HG03378 (cell line): ENCODE measurements around the gene GSDME.

Experiments used
- ATAC-seq: cut with Tn5 transposase; IDR thresholded peaks from one replicate; pipeline ENCODE4 v1.9.1; 2021; ENCODE audit warnings: mild to moderate bottlenecking, moderate library complexity; ENCODE audit not compliant: unreplicated experiment

The GSDME gene

GRCh38 chr7:24706211-24707170 lies 50.8 kb downstream of the GSDME start:
- no peak for ATAC-seq

DNA sequence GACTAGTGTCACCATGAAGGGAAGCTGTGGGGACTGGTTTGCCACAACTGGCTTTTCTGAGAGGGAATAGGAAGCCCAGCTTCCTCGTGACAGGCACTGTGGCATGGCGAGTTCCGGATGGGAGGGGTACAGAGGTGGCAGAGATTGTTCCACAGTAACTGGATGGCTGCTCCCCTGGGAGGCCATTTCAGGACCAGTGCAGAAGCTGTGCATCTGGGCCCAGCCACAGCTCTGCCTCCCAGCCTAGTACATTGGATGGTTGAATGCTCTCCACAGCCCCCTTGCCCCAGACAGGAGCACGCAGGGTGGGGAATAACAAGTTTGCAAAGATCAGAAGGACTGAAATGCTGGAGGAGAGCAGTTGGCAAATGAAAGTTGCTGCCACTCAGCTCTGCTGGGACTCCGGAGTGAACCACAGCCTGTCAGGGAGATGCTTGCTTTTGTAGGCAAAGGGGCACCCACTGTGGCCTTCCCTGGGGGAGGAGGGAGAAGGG lies 51.8 kb downstream of the GSDME start:
- ATAC-seq: no peak

DNA sequence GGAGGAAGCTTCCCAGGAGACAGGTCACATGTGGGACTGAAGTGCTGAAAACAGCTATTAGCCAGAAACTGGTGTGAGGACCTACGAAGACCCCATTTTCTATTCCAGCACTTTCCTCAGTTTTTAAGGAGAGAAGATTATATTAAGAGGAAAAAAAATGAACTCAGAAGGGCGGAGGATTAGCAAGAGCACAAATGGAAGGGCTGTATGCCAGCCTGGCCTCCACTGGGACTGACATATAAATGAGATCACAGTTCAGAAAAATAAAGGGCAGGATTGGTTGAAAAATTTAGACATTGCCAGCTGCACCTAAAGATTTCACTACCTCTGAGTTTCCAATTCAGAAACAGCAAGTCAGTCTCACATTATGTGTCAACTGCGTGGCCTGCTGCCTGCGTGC lies 53.0 kb downstream of the GSDME start:
- ATAC-seq: no peak

DNA sequence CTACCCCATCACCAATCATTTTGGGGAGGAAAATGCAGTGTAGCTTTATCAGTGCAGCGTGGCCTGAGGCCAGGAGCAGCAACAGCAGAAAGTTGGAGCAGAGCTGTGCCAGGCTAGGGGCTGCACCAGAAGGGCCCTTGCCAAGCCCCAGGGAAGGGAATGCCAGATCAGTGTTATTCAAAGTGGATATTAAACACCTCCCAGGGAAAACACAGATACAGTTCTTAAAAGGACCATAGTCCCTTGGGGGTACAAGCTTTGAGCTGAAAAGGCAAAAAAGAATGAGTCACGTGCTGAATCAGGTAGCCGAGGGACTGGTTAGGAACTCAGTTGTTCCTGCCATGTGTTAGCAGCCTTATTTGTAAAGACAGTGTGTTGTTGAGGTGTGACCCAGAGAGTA lies 54.0 kb downstream of the GSDME start:
- ATAC-seq: no peak

DNA sequence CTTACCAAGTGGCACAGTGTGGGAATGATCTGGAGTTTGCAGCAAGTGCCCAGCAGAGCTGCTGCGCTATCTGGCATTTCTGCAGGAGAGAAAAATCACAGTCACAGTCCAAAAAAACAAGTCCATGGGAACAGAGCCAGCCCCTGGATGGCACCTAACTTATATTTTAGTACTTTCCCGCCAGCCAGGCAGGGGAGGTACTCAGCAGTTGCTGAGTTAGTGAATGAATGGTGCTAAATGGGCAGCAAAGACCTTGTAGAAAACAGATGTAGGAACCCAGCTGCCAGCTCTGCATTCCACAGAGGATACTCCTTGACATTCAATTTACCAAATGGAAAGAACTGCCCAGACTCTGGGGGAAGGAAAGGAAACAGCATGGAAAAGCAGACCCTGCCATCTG lies 54.5 kb downstream of the GSDME start:
- ATAC-seq: no peak

DNA sequence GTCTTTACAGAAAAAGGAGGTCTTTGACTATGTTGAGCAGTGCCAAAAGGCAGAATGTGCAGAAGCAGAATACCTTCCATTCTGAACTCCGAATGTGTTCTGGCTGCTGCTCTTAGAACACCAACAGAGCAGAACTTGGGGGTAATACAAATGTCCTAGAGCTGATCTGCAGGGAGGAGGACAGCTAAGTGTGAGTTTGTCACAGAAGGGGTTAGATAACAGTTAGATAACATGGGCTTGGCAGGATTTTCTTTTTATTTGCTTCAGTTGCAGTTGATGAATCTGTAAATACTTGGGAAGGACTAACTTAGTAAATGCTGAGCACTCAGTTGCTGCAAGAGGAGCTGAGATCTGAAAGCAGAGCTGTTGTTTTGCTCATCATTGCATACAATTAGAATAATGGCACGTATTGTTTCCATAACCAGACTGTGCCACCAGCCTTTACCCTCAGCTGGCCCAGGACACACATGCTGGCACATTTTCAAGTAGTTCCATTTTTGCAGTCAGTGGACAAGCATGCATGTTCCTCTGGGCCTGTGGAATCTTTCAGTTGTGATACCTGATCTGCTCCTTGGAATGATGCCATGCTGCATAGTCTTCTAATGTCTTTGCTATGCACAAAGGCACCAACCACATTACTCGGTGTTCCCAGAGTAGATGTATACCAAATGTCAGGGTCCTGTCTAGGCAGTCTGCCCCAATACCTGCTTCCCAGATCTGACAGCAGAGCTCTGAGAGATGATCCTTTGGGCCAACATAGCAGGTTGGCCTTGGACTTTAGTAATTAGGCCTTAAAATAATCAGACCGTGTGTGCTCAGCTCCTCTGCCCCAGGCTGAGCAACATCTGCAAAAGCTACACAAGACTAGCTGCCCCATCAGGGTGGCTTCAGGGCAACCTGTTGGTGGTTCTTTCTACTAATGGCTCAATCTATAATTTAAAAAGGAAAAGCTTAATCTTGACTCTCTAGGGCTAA lies 55.7 kb downstream of the GSDME start:
- no peak for ATAC-seq

DNA sequence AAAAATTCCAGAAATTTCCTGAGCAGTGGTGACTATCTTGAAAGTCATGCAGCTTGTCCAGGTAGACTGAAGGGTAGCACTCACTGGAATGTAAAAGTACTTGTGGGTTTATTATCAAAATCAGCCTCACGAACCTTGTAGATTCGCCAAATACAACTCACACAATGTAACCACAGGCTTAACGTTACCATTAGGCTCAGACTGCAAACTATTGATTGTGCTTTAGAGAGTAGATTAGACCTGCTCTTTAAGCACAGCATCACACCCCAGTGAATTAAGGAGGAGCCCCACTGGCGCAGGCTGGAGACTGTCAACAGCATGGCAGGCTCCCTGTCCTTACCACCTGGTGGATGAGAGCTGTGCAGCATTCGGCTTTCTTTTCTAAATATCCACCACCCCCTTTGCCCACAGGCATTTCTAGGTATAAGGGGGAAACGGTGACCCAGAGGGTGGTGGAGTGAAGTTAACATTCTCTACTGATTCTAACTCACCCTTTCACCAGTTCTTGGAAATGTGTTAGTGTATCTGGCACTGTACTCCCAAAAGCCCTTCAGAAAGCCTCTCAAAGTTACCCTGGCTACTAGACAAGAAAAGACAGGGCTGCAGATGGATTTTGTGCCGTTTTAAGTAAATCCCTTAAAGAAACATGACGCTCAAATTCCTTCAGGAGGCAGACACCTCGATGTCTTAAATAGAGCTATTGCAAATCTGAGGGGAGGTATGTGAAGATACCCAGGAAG lies 56.6 kb downstream of the GSDME start:
- no peak for ATAC-seq

GRCh38 chr7:24698531-24699266 lies 58.6 kb downstream of the GSDME start:
- ATAC-seq: no peak

- no peak for ATAC-seq
Observed at GRCh38 chr7:24697416-24697815, 59.8 kb downstream of the GSDME start.

DNA sequence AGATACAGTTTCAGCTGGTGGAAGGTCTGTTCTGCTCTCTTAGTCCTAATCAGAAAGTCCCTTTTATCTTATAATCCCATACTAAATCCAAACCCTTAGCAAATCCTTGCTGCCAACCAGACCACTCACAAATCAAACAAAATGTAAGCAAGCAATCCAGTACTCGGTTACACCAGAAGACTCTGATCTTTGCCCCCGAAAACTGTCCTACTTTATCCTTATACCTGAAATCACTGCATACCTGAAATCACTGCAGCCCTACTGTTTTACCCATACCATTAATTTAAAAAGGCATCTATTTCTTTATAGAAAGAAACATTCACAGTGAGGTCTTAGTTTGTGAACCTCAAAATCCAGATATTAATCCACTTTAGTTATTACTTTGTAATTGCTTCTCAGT lies 64.7 kb downstream of the GSDME start:
- ATAC-seq: no peak

GRCh38 chr7:24690251-24690650 lies 67.0 kb downstream of the GSDME start:
- ATAC-seq: no peak

DNA sequence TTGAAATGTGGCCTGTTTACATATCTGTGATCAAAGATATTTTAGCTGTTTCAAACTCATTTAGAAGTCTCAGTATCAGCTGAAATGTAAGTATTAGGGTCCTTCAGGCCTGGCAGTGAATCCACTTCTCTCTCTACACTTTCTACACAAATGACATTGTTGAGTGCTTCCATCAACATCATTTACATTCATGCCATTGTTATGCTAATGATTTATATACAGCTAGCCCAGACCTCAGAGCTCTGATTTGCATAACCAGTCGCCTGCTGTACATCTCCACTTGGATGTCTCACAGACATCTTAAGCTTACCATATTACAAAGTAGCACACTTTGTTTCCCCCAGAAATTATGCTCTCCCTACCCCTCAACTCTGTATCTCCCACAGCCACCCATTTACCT lies 71.6 kb downstream of the GSDME start:
- no peak for ATAC-seq

DNA sequence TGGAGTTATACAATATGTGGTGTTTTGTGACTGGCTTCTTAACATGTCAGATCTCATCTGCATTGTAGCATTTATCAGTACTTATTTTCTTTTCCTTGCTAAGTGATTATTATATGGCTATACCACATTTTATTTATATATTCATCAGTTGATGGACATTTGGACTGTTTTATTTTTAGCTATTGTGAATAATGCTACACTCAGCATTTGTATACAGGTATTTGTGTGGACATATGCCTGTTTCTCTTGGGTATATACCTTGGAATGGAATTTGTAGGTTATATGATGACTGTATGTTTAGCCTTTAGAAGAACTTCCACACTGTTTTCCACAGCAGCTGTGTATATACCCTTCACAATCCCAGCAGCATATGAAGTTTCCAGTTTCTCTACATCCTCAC lies 86.5 kb downstream of the GSDME start:
- ATAC-seq: no peak

DNA sequence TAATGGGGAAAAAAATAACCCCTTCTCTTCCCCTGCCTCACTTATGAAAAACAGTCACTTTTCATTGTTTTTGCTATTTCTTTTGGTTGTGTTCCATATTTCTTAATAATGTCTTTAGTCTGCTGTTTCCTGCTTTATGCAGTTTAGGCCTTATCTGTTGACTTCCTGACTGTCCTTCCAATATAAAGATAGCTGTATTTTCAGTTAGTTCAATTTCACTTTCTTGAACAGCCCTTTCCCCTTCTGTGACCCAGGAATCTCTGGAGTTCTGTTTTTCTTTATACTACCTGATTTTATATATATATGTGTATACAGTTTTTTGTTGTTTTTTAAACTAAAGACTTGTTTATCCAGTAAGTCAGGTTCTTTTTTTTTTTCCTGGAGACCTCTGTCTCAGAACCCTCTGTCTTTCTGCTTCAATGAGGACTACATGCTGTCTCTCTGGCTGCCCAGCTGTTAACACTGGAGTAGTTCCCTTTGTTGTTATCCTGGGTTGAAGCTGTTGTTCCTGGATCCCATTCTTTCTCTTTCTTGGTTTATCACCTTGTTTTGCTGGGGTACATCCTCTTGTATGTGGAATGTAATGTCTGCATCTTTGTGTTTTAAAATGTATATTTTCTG lies 87.2 kb downstream of the GSDME start:
- ATAC-seq: no peak

GRCh38 chr7:24668927-24669635 lies 88.2 kb downstream of the GSDME start:
- ATAC-seq: no peak

- peak; percentile 62 for ATAC-seq
Observed at GRCh38 chr7:24665564-24666294, 91.5 kb downstream of the GSDME start.

DNA sequence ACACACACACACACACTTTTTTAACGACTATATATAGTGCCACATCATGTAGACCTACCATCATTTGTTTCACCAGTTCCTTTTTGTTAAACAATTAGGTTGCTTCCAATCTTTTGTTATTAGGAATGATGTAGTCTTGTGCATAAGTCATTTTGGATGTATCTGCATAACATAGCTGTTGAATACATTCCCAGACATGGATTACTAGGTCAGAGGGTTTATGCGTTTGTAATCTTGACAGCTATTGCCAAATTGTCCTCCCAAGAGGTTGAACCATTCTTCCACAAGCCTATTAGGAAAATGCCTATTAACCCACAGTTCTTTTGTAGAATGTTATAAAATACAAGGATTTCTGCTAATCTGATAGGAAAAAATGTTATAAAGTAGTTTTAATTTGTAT lies 96.7 kb downstream of the GSDME start:
- ATAC-seq: no peak

- peak; percentile 87 for ATAC-seq
Observed at GRCh38 chr7:24659505-24659904, 97.8 kb downstream of the GSDME start.
